Activated T-helper 2 cell treated with anti-CD3 and anti-CD28 coated beads, Interferon-gamma antibody, Interleukin-2, Interleukin-4, amounts not matched to agents 10 μg/mL and 5 μg/mL and 100 μg/mL, durations not matched to agents 14 hours and 24 hours and 36 hours (primary cell): ENCODE results near the gene KRTAP22-1. TPM values are rescaled to one million over a fixed set of nuclear protein-coding genes. Genes with fewer than 3 reads are reported as not detected.

Source experiments
- DNase-seq: peaks from one replicate; pipeline ENCODE4 v3.0.0; 2021; ENCODE audit warnings: low spot score
- H3K27ac Mint-ChIP-seq: one replicate; pipeline ENCODE4 v1.8.0; 2021; ENCODE audit warnings: mixed read lengths
- H3K27me3 Mint-ChIP-seq: one replicate; pipeline ENCODE4 v1.8.0; 2021; ENCODE audit warnings: low read depth, mixed read lengths
- H3K36me3 Mint-ChIP-seq: one replicate; pipeline ENCODE4 v1.8.0; 2021; ENCODE audit warnings: low read depth, mixed read lengths
- H3K4me1 Mint-ChIP-seq: one replicate; pipeline ENCODE4 v1.8.0; 2021; ENCODE audit warnings: low read depth, mixed read lengths
- H3K4me3 Mint-ChIP-seq: one replicate; pipeline ENCODE4 v1.8.0; 2021; ENCODE audit warnings: low read depth, mild to moderate bottlenecking, moderate library complexity, mixed read lengths
- H3K9me3 Mint-ChIP-seq: one replicate; pipeline ENCODE4 v1.8.0; 2021; ENCODE audit warnings: mixed read lengths
- intact Hi-C: fragments of 100-400 bp; cut with micrococcal nuclease; formaldehyde crosslinking; loops from one replicate; pipeline ENCODE4 v1.15.1; 2023
- total RNA-seq: library from RNA; stranded (reverse); gene quantifications from 2 replicates; pipeline ENCODE4 v1.2.3, GENCODE V29; 2022

KRTAP22-1 gene
- total RNA-seq, 1 donor from 2014 or later, result not detected

GRCh38 chr21:30598802-30599201, 2.1 kb upstream of the KRTAP22-1 start, which contains the start of gene KRTAP6-2:
KRTAP6-2 (minus strand) TSS chr21:30598902; CDS start chr21:30598874, 28 bp downstream.
- DNase-seq, result no peak
- H3K27ac Mint-ChIP-seq, result no peak within 1 kb of the TSS
- intact Hi-C loops, result no loop called here
- H3K4me3 Mint-ChIP-seq, result no peak within 1 kb of the TSS
- no peaks in the 10 kb centered on the region for H3K27me3 Mint-ChIP-seq
- no peaks in the 10 kb centered on the region for H3K4me1 Mint-ChIP-seq
- peaks cover 11% of the 10 kb centered on the region for H3K9me3 Mint-ChIP-seq
- no peaks in the 10 kb centered on the region for H3K36me3 Mint-ChIP-seq

GRCh38 chr21:30605968-30606367, 5.1 kb downstream of the KRTAP22-1 start:
- H3K36me3 Mint-ChIP-seq, result no peaks in the 10 kb centered on the region

GRCh38 chr21:30612132-30612531, 11.2 kb downstream of the KRTAP22-1 start:
- no peaks in the 10 kb centered on the region for H3K27me3 Mint-ChIP-seq
- H3K36me3 Mint-ChIP-seq, result no peaks in the 10 kb centered on the region
- no peak overlapping the region for H3K27ac Mint-ChIP-seq
- H3K4me1 Mint-ChIP-seq, result no peaks in the 10 kb centered on the region
- H3K9me3 Mint-ChIP-seq, result peaks cover 17% of the 10 kb centered on the region
- H3K4me3 Mint-ChIP-seq, result no peak overlapping the region
- no peak for DNase-seq
- intact Hi-C loops, result no loop called here

More at GRCh38 chr21:30605968-30606367, 5.1 kb downstream of the KRTAP22-1 start:
- no peak for DNase-seq
- no peak overlapping the region for H3K27ac Mint-ChIP-seq
- peaks cover 23% of the 10 kb centered on the region for H3K9me3 Mint-ChIP-seq
- H3K4me1 Mint-ChIP-seq, result no peaks in the 10 kb centered on the region
- H3K27me3 Mint-ChIP-seq, result no peaks in the 10 kb centered on the region
- H3K4me3 Mint-ChIP-seq, result no peak overlapping the region
- intact Hi-C loops, result no loop called here

- H3K9me3 Mint-ChIP-seq, result peaks cover 14% of the 10 kb centered on the region
- DNase-seq, result no peak
Observed at GRCh38 chr21:30613836-30614235, 12.9 kb downstream of the KRTAP22-1 start, which contains the start of gene KRTAP6-1. KRTAP6-1 (minus strand) TSS chr21:30613930; CDS start chr21:30613904, 26 bp downstream.

GRCh38 chr21:30615199-30615598, 14.3 kb downstream of the KRTAP22-1 start:
- Mint-ChIP-seq H3K27me3 (no peaks in the 10 kb centered on the region), H3K4me3 (no peak overlapping the region), H3K36me3 (no peaks in the 10 kb centered on the region), H3K4me1 (no peaks in the 10 kb centered on the region), H3K27ac (no peak overlapping the region), H3K9me3 (peaks cover 13% of the 10 kb centered on the region)
- DNase-seq, result no peak
- intact Hi-C loops, result no loop called here

More at GRCh38 chr21:30613836-30614235, 12.9 kb downstream of the KRTAP22-1 start, which contains the start of gene KRTAP6-1:
- Mint-ChIP-seq H3K27ac (no peak within 1 kb of the TSS), H3K4me3 (no peak within 1 kb of the TSS), H3K27me3 (no peaks in the 10 kb centered on the region), H3K36me3 (no peaks in the 10 kb centered on the region), H3K4me1 (no peaks in the 10 kb centered on the region)
- intact Hi-C loops, result no loop called here

- Mint-ChIP-seq H3K27me3 (no peaks in the 10 kb centered on the region), H3K36me3 (no peaks in the 10 kb centered on the region), H3K4me3 (no peak within 1 kb of the TSS), H3K27ac (no peak within 1 kb of the TSS), H3K9me3 (peaks cover 4% of the 10 kb centered on the region), H3K4me1 (no peaks in the 10 kb centered on the region)
- intact Hi-C loops, result no loop called here
- DNase-seq, result no peak
Observed at GRCh38 chr21:30616125-30616524, 15.2 kb downstream of the KRTAP22-1 start, which contains the start of gene KRTAP20-1. KRTAP20-1 (plus strand) TSS chr21:30616425; CDS start chr21:30616455, 30 bp downstream.

GRCh38 chr21:30620080-30620479, 19.2 kb downstream of the KRTAP22-1 start:
- Mint-ChIP-seq H3K27ac (no peak overlapping the region), H3K9me3 (no peaks in the 10 kb centered on the region), H3K4me1 (no peaks in the 10 kb centered on the region), H3K27me3 (no peaks in the 10 kb centered on the region), H3K36me3 (no peaks in the 10 kb centered on the region), H3K4me3 (no peak overlapping the region)
- no peak for DNase-seq
- intact Hi-C loops, result no loop called here

GRCh38 chr21:30620522-30620921, 19.6 kb downstream of the KRTAP22-1 start, which contains the start of gene KRTAP20-4:
KRTAP20-4 (plus strand) TSS chr21:30620627.
- Mint-ChIP-seq H3K27ac (no peak within 1 kb of the TSS), H3K4me1 (no peaks in the 10 kb centered on the region)
- intact Hi-C loops, result no loop called here

GRCh38 chr21:30623362-30623761, 22.5 kb downstream of the KRTAP22-1 start:
- no peak for DNase-seq
- Mint-ChIP-seq H3K27ac (no peak overlapping the region), H3K9me3 (no peaks in the 10 kb centered on the region), H3K4me3 (no peak overlapping the region), H3K4me1 (no peaks in the 10 kb centered on the region), H3K27me3 (peaks cover 2% of the 10 kb centered on the region), H3K36me3 (no peaks in the 10 kb centered on the region)
- intact Hi-C loops, result no loop called here

More at GRCh38 chr21:30620522-30620921, 19.6 kb downstream of the KRTAP22-1 start, which contains the start of gene KRTAP20-4:
- H3K27me3 Mint-ChIP-seq, result no peaks in the 10 kb centered on the region
- no peak for DNase-seq
- H3K36me3 Mint-ChIP-seq, result no peaks in the 10 kb centered on the region
- H3K4me3 Mint-ChIP-seq, result no peak within 1 kb of the TSS
- no peaks in the 10 kb centered on the region for H3K9me3 Mint-ChIP-seq

GRCh38 chr21:30625449-30626165, 24.7 kb downstream of the KRTAP22-1 start:
- Mint-ChIP-seq H3K4me1 (no peaks in the 10 kb centered on the region), H3K27me3 (peaks cover 2% of the 10 kb centered on the region), H3K9me3 (no peaks in the 10 kb centered on the region), H3K27ac (no peak overlapping the region), H3K36me3 (no peaks in the 10 kb centered on the region), H3K4me3 (no peak overlapping the region)
- no peak for DNase-seq
- intact Hi-C loops, result no loop called here

- no peak overlapping the region for H3K27ac Mint-ChIP-seq
Observed at GRCh38 chr21:30628109-30628508, 27.2 kb downstream of the KRTAP22-1 start.

GRCh38 chr21:30629200-30629599, 28.3 kb downstream of the KRTAP22-1 start:
- DNase-seq, result no peak
- Mint-ChIP-seq H3K27me3 (peaks cover 2% of the 10 kb centered on the region), H3K4me1 (no peaks in the 10 kb centered on the region), H3K27ac (no peak overlapping the region), H3K36me3 (no peaks in the 10 kb centered on the region), H3K4me3 (no peak overlapping the region), H3K9me3 (no peaks in the 10 kb centered on the region)
- intact Hi-C loops, result no loop called here

More at GRCh38 chr21:30628109-30628508, 27.2 kb downstream of the KRTAP22-1 start:
- intact Hi-C loops, result no loop called here
- peaks cover 2% of the 10 kb centered on the region for H3K27me3 Mint-ChIP-seq
- no peak overlapping the region for H3K4me3 Mint-ChIP-seq
- no peak for DNase-seq
- H3K9me3 Mint-ChIP-seq, result no peaks in the 10 kb centered on the region
- no peaks in the 10 kb centered on the region for H3K36me3 Mint-ChIP-seq
- H3K4me1 Mint-ChIP-seq, result no peaks in the 10 kb centered on the region

- no peaks in the 10 kb centered on the region for H3K4me1 Mint-ChIP-seq
- H3K27ac Mint-ChIP-seq, result no peak within 1 kb of the TSS
- DNase-seq, result no peak
- no peaks in the 10 kb centered on the region for H3K9me3 Mint-ChIP-seq
- intact Hi-C loops, result no loop called here
- H3K36me3 Mint-ChIP-seq, result no peaks in the 10 kb centered on the region
- H3K4me3 Mint-ChIP-seq, result no peak within 1 kb of the TSS
- H3K27me3 Mint-ChIP-seq, result no peaks in the 10 kb centered on the region
Observed at GRCh38 chr21:30634906-30635305, 34.0 kb downstream of the KRTAP22-1 start, which contains the start of gene KRTAP20-2. KRTAP20-2 (plus strand) TSS chr21:30635206; CDS start chr21:30635264, 58 bp downstream.
